GM18951 (cell line): ENCODE results near the gene GSTM4.

Experiments
- POLR2A ChIP-seq: IDR thresholded peaks from 4 replicates; pipeline ENCODE4 v1.6.1; 2011; ENCODE audit warnings: mild to moderate bottlenecking; ENCODE audit not compliant: insufficient read length, insufficient read depth; ENCODE audit errors: extremely low read depth
- in situ Hi-C: fragments of 300-500 bp; cut with MboI; formaldehyde crosslinking; loops from one replicate; pipeline ENCODE4 v1.12.0; 2022; ENCODE audit warnings: low sequenced_read_pairs, mixed read lengths, inconsistent platforms; ENCODE audit not compliant: unreplicated experiment

GSTM4 gene

DNA sequence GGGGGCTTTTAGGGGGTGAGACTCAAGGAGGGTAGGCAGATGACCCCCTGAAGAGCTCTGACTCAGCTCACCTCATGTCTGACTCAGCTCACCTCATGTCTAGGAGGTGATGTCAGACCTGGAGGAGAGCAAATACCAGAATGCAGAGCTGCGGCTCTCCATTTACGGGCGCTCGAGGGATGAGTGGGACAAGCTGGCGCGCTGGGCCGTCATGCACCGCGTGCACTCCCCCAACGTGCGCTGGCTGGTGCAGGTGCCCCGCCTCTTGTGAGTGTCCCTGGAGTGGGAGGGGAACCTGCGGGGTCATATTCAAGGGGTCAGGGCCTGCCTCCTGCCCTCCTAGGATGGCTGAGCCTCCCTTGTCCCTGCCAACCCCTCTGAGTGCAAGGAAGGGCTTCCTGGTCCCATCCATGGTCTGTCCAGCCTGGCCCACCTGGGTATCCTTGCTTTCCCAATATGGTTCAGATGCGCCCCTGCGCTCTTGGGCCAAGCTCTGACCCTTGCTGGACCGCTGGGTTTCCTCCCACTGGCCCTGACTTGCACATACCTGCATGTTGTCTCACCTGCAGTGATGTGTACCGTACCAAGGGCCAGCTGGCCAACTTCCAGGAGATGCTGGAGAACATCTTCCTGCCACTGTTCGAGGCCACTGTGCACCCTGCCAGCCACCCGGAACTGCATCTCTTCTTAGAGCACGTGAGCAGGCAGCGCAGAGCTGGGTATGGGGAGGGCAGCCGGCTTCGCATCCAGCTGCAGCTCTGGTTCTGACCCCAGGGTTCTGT is 27.2 kb upstream of the GSTM4 start:
- in situ Hi-C loops: no loop called here

DNA sequence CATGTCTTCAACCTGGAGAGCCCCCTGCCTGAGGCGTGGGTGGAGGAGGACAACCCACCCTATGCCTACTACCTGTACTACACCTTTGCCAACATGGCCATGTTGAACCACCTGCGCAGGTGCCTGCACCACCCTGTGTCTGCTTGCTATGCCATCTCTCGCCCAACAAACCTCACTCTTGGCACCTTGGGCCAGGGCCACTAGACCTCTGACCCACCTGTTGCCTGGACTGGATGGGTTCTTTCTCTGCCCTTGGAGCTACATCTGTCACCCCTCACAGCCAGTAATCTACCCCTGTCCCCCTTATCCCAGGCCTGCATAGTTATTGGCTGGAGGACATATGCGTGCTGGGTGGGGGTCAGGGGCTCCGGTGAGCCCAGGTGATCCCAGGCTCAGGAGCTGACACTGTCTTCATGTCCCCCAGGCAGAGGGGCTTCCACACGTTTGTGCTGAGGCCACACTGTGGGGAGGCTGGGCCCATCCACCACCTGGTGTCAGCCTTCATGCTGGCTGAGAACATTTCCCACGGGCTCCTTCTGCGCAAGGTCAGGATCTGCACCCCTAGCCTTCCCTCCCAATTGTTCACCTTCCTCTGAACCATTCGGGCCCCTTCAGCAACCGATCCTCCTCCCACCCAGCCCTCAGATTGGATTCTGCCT is 26.4 kb upstream of the GSTM4 start:
- in situ Hi-C loops: no loop called here
- TF ChIP-seq POLR2A: no peak

More for the DNA sequence above, 27.2 kb upstream of the GSTM4 start:
- TF ChIP-seq POLR2A: no peak

DNA sequence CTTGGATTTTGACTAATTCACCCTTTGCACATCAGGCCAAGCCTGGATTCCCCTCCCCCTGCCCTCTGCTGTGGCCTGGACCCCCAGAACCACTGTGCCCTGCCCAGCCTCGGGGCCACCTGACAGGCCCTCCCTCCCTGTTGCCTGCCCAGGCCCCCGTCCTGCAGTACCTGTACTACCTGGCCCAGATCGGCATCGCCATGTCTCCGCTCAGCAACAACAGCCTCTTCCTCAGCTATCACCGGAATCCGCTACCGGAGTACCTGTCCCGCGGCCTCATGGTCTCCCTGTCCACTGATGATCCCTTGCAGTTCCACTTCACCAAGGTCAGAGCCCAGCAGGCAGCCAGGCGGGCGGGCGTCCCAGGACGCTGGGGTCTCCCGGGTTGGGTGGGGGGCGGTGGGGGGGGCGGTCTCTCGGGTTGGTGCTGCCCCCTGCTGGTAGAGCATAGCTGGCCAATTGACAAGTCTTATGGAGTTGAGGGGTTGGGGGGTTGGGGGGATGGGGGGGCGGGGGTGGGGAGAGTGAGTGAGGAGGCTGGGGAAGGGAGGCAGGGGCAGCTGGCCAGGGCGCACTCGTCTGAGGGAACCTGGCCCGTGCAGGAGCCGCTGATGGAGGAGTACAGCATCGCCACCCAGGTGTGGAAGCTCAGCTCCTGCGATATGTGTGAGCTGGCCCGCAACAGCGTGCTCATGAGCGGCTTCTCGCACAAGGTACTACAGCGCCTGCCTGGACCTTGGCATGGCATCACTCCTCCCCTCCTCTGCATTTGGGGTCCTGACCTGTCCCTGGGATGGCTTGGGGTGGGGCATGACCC is 25.6 kb upstream of the GSTM4 start:
- in situ Hi-C loops: no loop called here
- no peak for TF ChIP-seq POLR2A

DNA sequence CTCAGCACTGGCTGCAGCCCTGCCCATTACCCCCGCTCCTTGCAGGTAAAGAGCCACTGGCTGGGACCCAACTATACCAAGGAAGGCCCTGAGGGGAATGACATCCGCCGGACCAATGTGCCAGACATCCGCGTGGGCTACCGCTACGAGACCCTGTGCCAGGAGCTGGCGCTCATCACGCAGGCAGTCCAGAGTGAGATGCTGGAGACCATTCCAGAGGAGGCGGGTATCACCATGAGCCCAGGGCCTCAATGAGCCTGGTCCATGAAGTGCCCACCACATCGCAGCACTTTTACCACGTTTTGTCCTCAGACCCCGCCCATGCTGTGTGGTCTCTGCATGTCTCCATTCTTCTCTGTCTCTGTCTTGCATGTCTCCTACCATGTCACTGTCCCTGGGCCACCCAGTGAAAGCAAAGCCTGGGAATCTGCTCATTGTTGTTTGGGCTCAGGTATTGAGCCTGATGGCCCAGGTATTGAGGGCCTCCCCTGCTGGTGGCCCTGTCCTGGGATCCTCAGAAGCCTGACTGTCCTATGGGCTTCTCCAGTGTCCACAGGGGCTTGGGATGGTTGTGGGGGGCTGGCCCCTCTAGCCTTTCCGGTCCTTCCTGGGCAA is 24.9 kb upstream of the GSTM4 start:
- no peak for TF ChIP-seq POLR2A
- in situ Hi-C loops: no loop called here

DNA sequence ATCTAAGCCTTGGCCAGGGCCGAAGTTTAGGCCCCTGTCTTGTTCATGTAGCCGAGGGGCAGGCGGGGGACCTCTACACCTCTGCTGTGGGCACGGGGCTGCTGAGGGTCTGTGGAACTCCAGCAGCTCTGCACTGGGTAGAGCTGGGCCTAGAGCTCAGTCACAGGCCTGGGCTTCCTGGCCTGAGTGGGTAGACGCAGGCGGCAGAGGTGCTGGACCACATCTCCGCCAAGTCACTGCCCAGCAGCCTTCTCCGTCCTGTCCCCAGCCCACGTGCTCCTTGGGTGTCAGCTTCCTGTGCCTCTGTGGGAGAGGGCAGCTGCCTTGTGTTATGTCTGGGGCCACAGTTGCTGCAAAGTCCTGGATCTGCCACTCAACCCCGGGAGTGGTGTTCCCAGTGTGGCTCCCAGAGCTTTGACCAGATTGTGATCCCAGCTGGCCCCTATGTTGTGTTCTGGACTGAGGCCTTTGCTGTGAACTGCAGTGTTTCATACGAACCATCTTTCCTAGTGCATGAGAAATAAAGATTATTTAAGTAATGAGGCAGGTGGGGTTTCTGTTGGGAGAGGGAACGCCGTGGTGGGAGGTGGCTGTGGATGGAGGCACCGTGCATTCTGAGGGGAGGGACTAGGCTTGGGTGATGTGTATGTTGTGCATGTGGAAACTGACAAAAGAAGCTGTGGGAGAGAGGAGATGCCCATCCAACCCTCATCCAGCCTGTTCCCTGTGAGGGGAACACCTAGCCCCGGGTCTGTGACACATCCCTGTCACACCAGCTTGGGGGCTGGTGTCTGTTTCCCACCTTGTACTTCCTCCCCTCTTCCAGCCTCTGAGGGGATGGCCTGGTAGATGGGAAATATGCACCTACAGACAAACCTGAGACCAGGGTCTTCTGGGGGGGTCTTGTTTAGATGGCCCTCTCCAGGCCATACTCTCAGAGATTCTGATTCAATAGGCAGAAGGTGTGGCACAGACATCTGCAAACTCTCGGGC is 24.1 kb upstream of the GSTM4 start:
- in situ Hi-C loops: no loop called here
- no peak for TF ChIP-seq POLR2A

DNA sequence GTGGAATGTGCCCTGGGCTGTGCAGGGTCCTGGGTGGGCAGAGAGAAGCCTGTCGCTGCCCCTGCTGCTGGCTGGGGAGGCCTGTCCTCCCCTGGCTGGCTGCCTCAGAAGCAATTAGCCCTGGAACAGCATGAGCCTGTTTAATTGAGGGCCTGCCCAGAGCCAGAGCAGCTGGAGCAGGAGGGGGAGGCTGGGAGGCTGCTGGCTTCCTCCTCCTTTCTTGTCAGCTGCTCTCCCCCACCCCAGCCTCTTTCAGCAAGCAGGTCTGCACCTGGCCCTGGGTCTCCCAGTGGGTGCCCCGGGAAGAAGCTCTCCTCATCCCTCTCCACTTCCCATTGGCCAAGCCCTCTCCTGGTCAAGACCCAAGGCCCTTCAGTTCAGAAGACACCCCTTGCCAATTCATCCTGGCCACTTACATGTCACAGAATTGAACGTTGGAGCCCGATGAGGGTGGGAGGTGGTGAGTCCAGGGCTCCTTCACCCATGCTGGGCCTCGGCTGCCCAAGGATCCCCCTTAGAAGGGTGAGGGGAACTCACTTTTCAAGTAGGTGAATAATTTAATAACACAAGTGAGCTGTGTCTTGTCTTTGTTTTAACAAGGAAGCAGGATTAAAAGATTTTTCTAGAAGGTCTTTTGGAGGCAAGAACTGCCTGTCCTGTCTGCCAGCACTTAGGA is 23.1 kb upstream of the GSTM4 start:
- no peak for TF ChIP-seq POLR2A
- in situ Hi-C loops: no loop called here

DNA sequence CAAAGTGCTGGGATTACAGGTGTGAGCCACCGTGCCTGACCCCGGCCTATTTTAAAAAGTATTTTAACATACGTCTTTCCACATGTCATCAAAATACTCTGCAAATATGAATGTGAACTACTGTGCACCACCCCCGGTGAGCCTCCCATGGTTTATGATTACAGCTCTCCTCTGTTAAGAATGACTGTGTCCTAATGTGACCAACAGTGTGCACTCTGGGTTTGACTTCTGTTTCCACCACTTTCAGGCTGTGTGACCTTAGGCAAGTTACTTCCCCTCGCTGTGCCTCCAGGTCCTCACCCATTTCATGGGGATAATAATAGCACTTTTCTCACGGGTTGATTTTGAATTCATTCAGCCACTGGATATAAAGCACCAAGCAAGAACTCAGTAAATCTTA is 21.6 kb upstream of the GSTM4 start:
- TF ChIP-seq POLR2A: no peak
- in situ Hi-C loops: no loop called here

DNA sequence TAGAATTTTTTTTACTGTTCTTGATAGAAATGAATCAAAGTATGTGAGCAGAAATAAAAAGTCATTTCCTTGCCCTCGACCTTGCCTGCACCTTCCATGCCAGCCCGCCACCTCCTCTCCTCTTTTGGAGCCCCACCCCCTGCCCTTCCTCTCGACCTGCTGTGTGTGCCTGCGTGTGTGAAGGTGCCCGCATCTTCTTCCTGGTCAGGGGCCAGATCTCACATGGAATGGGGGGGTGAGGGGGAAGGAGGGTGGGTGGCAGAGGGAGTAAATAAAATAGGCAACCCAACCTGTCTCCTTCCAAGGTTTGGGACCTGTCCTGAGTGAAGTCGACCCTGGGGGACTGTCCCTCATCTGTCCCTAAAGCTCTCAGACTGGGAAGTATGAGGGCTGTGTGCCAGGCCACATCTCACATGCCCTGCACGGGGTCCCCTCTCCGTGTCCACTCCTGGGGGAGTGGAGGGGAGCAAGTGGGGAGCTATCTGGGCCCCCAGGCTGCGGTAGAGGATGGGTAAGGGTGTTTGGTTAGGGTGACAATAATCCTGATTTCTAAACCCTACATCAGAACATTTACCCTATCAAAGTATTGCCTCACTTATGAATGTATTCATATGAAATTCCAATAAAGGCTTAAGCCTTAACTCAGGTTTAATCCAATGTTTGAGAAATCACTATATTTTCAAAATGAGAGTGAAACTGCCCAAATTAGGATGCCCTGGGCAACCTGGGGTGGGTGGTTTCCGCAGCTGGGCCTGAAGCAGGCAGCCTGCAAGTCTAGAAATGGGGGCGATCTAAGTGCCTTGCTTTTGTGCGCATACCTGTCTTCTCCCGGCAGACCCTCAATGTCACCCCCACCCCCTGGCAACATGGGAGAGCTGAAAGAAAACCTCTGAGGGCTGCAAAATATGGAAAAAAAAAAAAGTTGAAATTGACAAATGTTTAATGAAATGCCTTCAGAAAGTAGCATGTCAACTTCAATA is 20.8 kb upstream of the GSTM4 start:
- in situ Hi-C loops: no loop called here
- no peak for TF ChIP-seq POLR2A

DNA sequence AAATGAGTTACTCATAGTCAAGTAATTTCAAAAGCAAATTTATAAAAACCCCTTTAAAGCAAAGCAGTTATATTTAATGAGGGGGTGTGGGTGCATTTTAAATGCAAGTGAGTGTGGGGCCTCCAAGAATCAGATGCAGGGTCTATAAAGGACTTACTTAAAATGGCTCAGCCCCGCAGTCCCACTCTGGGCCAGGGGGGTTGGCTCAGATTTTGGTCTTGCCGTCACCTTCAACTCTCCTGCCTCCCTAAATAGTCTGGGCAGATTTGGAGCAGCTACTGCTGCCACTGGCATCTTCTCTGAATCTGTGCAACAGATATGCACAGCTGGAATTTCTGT is 20.1 kb upstream of the GSTM4 start:
- in situ Hi-C loops: no loop called here
- TF ChIP-seq POLR2A: no peak

DNA sequence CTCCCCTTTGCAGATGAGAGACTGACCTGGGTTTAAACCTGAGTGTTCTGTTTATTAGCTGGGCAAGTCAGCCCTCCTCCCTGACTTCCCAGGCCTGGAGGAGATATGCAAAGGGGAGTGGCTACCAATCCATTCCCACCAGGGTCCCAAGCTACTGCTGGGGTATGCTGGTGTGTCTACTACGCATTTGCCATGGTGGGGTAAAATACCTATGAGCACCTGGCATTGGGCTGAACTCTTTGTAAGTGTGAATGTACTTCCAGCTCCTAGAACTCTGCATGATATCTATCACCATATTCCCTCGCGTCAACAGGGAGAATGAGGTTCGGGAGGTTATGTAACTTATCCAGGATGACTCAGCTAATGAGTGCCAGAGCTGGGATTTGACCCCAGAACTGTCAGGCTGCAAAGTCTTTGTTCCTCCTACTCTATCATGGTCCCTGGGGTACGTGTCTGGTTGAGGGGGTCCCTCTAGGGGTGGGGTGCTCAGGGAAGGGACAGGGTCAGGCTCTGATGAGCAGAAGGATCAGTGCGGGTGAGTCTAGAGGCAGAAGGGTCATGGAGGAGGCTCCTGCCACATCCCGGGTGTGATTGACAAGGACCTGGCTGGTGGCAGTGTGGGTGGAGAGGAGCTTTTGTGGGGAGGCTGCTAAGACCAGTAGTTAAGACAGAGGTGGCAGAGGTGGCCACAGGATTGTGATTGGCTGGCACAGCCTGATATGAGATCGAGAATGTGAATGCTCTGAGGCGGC is 19.5 kb upstream of the GSTM4 start:
- in situ Hi-C loops: no loop called here
- TF ChIP-seq POLR2A: no peak
